HL-60/S4 treated with retinoic acid at 250 ng/mL for 4 days and 3 days (cell line): ENCODE data around the gene DCHS2.

Source experiments
- in situ Hi-C: fragments of 300-500 bp; cut with MboI; formaldehyde crosslinking; loops from 2 replicates; pipeline ENCODE4 v1.7.0; 2022; ENCODE audit warnings: low sequenced_read_pairs

The DCHS2 gene

GRCh38 chr4:154489558-154490233 lies 1.9 kb downstream of the DCHS2 start:
- in situ Hi-C loops, result no loop called here

GRCh38 chr4:154487145-154487544 lies 4.5 kb downstream of the DCHS2 start:
- in situ Hi-C loops, result no loop called here

GRCh38 chr4:154485127-154485773 lies 6.3 kb downstream of the DCHS2 start:
- in situ Hi-C loops, result no loop called here

- in situ Hi-C loops, result no loop called here
These were observed 13.1 kb downstream of the DCHS2 start for GRCh38 chr4:154478547-154478946.

- in situ Hi-C loops, result no loop called here
These were observed 13.5 kb downstream of the DCHS2 start for GRCh38 chr4:154478128-154478527.

GRCh38 chr4:154476232-154476631 lies 15.4 kb downstream of the DCHS2 start:
- in situ Hi-C loops, result no loop called here

GRCh38 chr4:154475820-154476219 lies 15.8 kb downstream of the DCHS2 start:
- in situ Hi-C loops, result no loop called here

GRCh38 chr4:154473497-154473896 lies 18.1 kb downstream of the DCHS2 start:
- in situ Hi-C loops, result no loop called here

- in situ Hi-C loops, result no loop called here
These were observed 18.7 kb downstream of the DCHS2 start for GRCh38 chr4:154472858-154473257.

- in situ Hi-C loops, result no loop called here
These were observed 19.9 kb downstream of the DCHS2 start for GRCh38 chr4:154471526-154472331.

GRCh38 chr4:154471032-154471431 lies 20.6 kb downstream of the DCHS2 start:
- in situ Hi-C loops, result no loop called here

- in situ Hi-C loops, result no loop called here
These were observed 23.7 kb downstream of the DCHS2 start for GRCh38 chr4:154467886-154468285.

- in situ Hi-C loops, result no loop called here
These were observed 25.3 kb downstream of the DCHS2 start for GRCh38 chr4:154466336-154466735.

GRCh38 chr4:154465085-154465484 lies 26.5 kb downstream of the DCHS2 start:
- in situ Hi-C loops, result no loop called here

GRCh38 chr4:154464654-154465053 lies 26.9 kb downstream of the DCHS2 start:
- in situ Hi-C loops, result no loop called here

GRCh38 chr4:154462081-154462810 lies 29.4 kb downstream of the DCHS2 start:
- in situ Hi-C loops, result no loop called here

GRCh38 chr4:154457471-154457870 lies 34.1 kb downstream of the DCHS2 start:
- in situ Hi-C loops, result no loop called here

GRCh38 chr4:154456889-154457288 lies 34.7 kb downstream of the DCHS2 start:
- in situ Hi-C loops, result no loop called here

GRCh38 chr4:154456240-154456639 lies 35.4 kb downstream of the DCHS2 start:
- in situ Hi-C loops, result no loop called here

GRCh38 chr4:154455111-154455510 lies 36.5 kb downstream of the DCHS2 start:
- in situ Hi-C loops, result no loop called here

- in situ Hi-C loops, result no loop called here
These were observed 36.9 kb downstream of the DCHS2 start for GRCh38 chr4:154454710-154455109.
